GM21528 (cell line): ENCODE measurements around the gene HS1BP3.

Source experiments
- ATAC-seq: cut with Tn5 transposase; IDR thresholded peaks from one replicate; pipeline ENCODE4 v1.9.1; 2021; ENCODE audit warnings: mild to moderate bottlenecking, moderate library complexity; ENCODE audit not compliant: unreplicated experiment, low FRiP score

HS1BP3 gene

GRCh38 chr2:20675701-20676352 is 24.9 kb upstream of the HS1BP3 start:
- peak; percentile 68 for ATAC-seq

DNA sequence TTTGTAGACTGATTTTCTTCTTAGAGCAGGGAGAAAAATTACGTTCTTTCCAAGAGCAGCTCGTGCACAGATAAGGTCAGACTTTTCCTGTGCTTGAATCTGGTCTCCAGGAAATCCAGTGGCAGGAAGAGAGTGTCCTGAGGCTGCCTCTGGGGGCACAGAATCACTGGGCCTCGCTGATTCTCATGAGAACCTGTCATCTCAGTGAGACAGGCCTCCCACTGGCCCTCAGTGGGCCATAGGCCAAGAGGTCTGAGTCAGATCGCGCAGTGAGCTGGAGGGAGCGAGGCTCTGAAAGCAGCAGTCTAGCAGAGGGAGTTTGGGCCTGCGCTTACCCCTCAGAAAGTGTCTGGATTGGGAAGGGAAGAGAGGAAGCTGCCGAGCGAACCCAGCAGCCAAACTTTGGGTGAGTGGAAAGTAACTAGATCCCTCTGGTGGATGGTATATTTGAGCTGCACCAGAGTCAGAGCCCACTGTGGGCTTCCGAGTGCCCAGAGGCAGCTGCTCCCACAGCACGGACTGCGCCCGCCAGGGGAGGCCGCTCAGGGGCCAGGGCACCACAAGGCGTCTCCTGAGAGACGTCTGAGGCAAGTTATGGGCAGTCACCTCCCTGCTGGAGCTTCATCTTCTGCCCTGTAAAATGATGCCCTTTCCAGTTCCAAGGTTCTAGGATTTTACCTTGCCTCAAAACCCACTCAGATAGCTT is 24.2 kb upstream of the HS1BP3 start:
- ATAC-seq, result no peak

DNA sequence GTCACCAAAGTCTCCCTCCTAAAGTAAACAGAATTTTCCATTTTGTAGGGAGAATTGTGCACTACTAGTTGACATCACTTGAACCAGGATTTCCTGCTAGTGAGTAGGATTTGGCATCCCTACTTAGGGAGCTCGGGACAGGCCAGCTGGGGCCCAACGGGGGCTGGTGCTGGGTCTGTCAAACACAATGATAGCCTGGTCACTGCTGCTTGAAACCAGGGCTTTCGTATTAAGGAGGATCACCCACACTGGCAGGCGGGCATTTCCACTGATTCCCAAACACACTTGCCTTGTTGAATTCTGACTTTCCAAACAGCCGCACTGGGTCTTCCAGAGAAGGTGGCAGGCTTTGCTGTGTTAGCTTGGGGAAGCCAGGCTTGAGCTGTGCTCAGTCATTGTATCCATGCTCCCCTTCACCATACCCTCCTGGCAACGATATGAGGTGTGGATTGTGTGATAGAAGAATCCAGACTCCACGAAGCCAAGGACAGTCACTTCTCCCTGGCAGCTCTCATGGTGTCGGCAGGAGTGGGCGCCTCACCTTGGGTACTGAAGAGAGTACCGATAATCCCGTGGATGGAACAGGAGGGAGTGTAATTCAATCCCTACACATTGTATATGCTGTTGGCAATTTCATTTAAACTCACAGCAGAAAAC is 23.5 kb upstream of the HS1BP3 start:
- no peak for ATAC-seq

DNA sequence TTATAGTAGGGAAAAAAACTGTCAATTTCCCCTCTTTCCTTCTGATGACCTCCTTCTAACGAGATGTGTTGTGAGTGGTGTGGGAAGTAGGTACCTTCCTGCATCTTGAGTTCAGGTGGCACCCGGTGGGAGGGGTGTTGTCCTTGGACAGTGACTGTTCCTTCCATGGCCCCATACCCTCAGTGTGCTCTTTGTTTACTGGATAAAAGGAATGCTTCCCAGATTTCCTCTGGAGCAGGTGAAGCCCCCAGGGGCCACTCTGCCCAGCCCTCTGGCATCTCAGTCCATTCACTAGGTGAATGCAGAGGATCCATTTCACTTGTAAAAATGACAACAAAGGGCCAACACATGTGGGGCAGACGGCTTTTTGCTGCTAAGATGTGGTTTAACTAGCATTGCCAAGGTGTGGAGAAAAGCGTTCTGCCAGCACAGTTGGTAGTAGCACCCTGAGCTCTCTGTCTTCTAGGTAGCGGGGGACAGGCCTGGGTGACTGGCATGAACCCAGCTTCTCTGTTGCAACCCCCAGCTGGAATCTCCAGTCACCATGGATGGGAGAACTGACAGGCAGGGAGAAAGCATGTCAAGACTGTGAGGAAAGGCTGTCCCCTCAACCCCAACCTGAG is 22.9 kb upstream of the HS1BP3 start:
- ATAC-seq, result no peak

GRCh38 chr2:20672201-20672951 is 21.5 kb upstream of the HS1BP3 start:
- no peak for ATAC-seq

- ATAC-seq, result no peak
These were observed 20.8 kb upstream of the HS1BP3 start for GRCh38 chr2:20671736-20672080.

GRCh38 chr2:20671036-20671735 is 20.3 kb upstream of the HS1BP3 start:
- ATAC-seq, result no peak

- no peak for ATAC-seq
These were observed 19.6 kb upstream of the HS1BP3 start for GRCh38 chr2:20670315-20671035.

- ATAC-seq, result no peak
These were observed 18.8 kb upstream of the HS1BP3 start for GRCh38 chr2:20669562-20670314.

- ATAC-seq, result no peak
These were observed 18.1 kb upstream of the HS1BP3 start for GRCh38 chr2:20668871-20669475.

DNA sequence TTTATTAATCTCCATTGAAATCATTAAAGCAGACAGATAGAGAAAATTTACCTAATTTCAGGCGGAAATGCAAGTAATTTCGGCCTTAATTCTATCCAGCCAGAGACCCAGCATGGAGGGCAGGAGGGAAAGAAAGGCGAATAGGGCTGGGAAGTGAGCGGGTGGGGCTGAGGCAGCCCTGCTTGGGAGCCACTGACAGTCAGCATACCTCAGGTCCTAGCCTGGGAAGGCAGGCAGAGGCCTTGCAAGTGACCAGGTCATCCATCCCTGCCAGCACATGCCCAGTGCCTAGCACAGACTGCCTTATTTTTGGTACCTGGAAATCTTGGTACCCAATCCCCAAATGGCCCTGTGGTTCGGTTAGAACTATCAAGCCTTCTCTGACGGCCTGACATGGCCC is 17.6 kb upstream of the HS1BP3 start:
- ATAC-seq, result no peak

GRCh38 chr2:20667531-20668401 is 16.9 kb upstream of the HS1BP3 start:
- no peak for ATAC-seq

DNA sequence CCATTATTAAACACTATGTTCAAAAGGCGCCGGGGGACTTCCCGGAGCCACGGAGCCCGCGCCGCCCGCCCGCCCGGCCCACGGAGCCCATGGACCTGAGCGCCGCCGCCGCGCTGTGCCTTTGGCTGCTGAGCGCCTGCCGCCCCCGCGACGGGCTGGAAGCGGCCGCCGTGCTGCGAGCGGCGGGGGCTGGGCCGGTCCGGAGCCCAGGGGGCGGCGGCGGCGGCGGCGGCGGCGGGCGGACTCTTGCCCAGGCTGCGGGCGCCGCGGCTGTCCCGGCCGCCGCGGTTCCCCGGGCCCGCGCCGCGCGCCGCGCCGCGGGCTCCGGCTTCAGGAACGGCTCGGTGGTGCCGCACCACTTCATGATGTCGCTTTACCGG is 16.2 kb upstream of the HS1BP3 start:
- no peak for ATAC-seq

GRCh38 chr2:20666304-20667150 is 15.6 kb upstream of the HS1BP3 start, which contains the start of gene GDF7:
GDF7 (plus strand) TSS chr2:20667144; CDS start chr2:20667240, 96 bp downstream.
- no peak for ATAC-seq

GRCh38 chr2:20666005-20666303 is 15.1 kb upstream of the HS1BP3 start:
- no peak for ATAC-seq

DNA sequence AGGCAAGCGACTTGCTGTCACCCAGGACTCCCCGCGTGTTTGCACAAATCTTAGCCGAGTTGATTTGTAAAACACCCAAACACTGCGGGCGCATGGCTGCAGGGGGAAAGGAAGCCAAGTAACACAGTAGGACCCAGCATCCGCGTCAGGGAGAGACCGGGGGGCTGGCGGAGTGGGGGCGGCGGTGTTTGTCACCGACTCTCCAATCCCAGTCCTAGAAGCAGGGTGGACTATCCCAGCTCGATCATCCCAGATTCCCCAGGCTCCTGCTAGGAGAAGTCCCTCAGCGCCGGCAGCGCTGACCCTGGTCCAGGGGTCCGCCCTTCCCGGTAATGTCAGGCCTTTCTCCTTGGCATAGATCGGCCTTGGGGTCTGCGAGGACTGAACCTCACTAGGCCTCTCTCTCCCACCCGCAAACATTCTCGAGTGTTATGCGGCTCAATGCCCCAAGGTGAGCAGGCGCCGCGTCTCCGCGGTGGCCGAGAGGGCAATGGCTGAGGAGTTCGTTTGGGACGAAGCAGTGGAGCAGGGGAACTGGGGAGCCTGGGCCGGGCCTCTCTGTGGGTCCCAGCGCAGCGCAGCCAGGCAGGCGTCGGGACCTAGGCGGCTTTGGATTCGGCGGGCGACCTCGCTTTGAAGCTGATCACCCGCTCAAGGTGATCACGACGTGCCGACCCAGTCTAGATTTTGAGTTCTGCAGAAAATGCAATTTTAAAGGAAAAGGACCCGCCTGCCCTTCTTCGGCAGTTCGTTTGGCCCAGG is 14.5 kb upstream of the HS1BP3 start:
- ATAC-seq, result no peak
